ENCODE results near the gene CEP68. TPM values are rescaled to one million over a fixed set of nuclear protein-coding genes. Genes with fewer than 3 reads are reported as not detected.

Gene CEP68
- total RNA-seq, 1 experiment from 2014 or later = 11.2 TPM

DNA sequence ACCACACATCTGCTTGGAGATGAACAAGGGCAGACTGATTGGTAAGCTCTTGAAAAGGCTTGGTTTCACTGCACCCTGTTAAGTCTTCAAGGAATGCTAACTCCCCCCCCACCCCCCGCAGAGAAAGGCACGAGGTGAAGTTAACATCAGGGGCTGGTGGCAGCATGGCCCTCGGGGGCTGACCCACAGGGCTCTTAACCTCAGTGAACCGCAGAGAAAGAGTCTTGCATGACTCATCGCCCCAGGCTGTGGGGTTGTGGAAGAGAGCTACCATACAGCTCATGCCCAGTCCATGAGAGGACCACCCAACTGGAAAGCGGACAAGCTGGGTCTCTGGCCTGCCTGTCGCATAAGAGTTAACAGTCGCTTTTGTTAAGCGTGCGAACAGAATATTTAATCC lies 10.6 kb upstream of the CEP68 start:
- TF ChIP-seq SRF (IDR thresholded peaks at IDR 0.05; ENCODE audit: low read depth) = no peak
- no peak for TF ChIP-seq RAD21 (IDR thresholded peaks at IDR 0.05; ENCODE audit: low read depth)
- TF ChIP-seq TCF7L2 (IDR thresholded peaks at IDR 0.05; ENCODE audit: borderline replicate concordance, extremely low read depth, insufficient read depth, insufficient read length) = no peak
- ATAC-seq (no peak), DNase-seq (ENCODE audit: low read depth, low spot score) (no peak)
- no TSS peak for BruUV-seq (replicated peaks)
- Histone ChIP-seq H3K79me2 (ENCODE audit: insufficient read depth, low read length) (no peaks in the 10 kb centered on the region), H2AFZ (ENCODE audit: low read depth, low read length, poor library complexity, severe bottlenecking) (no peak overlapping the region), H4K20me1 (ENCODE audit: insufficient read depth) (no peaks in the 10 kb centered on the region), H3K27me3 (ENCODE audit: insufficient read depth, low read length) (no peaks in the 10 kb centered on the region), H3K36me3 (ENCODE audit: control insufficient read depth in 1 of 2, insufficient read depth in 2 of 2, low read length in 2 of 2) (no peaks in the 10 kb centered on the region), H3K9me3 (ENCODE audit: control insufficient read depth in 1 of 2, insufficient read depth in 1 of 2, low read depth in 1 of 2, low read length in 2 of 2) (peaks cover 0 to 14% of the 10 kb centered on the region in 2 experiments; a peak in 1 of 4 replicates), H3K9ac (ENCODE audit: low read length) (no peak overlapping the region), H3K9me2 (ENCODE audit: insufficient read depth) (no peaks in the 10 kb centered on the region), H3K4me1 (ENCODE audit: control insufficient read depth in 1 of 2, insufficient read depth in 2 of 2, low read length in 2 of 2) (peaks cover 2 to 4% of the 10 kb centered on the region in 2 experiments; a peak in 2 of 4 replicates), H3K4me2 (ENCODE audit: low read length) (no peak overlapping the region), H3K27ac (ENCODE audit: low read depth, low read length) (no peak overlapping the region), H3K4me3 (replicated peaks in 1 of 2; ENCODE audit: low read depth in 1 of 2, low read length in 2 of 2) (no peak overlapping the region)
- POLR2A ChIA-PET = no interaction called here
- CTCF ChIA-PET = no interaction called here
- intact Hi-C loops (cut with micrococcal nuclease) = no loop called here
- RAD21 ChIA-PET (ENCODE audit: low non-redundant PET in 1 of 2, low total read pairs in 2 of 2, uncharacterized antibody in 2 of 2, unreplicated experiment in 2 of 2) = no interaction called here

DNA sequence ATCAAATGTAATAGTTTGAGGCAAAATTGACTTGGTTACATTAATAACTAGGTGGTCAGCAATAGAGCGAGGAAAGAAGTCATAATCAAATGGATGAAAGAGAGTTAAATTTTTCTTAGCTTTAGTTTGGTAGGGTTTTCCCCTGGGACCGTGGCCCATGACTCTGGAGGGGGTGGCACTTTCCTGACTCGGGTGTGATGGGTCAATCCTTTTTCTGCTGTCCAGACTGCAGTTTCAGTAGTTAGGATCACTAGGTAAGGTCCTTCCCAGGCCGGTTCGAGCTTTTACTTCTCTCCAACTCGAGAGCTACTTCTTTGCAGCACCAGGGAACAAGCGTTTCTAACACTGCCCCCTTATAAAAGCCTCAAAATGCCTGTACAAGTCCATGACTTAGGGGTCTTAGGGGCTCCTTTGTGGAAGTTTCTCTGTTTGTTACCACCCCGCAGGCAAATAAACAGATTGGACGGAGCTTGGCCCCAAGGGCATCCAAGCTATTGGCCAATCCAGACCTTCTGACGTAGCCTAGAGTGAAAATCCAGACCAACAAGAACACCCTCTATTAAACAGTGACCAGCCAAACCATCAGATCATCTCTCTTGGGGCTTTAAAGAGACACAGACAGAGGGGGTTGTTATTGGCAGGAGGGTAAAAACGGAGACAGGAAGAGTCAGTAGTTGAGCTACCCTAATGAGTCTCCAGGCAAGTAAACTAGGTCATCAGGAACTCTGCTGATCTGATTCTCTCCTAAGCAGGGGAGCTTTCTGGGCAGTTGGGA lies 9.4 kb upstream of the CEP68 start:
- peaks cover 2 to 3% of the 10 kb centered on the region in 2 experiments; a peak in 2 of 4 replicates for H3K4me1 ChIP-seq (ENCODE audit: control insufficient read depth in 1 of 2, insufficient read depth in 2 of 2, low read length in 2 of 2)
- H3K79me2 ChIP-seq (ENCODE audit: insufficient read depth, low read length) = no peaks in the 10 kb centered on the region
- no peak overlapping the region for H3K9ac ChIP-seq (ENCODE audit: low read length)
- no TSS peak for BruUV-seq (replicated peaks)
- ChIA-PET RAD21 (ENCODE audit: low non-redundant PET in 1 of 2, low total read pairs in 2 of 2, uncharacterized antibody in 2 of 2, unreplicated experiment in 2 of 2) (no interaction called here), CTCF (no interaction called here), POLR2A (interaction anchor here (1.2 kb wide), 1 partner anchor 9 kb away, joined by 5 read pairs; the partner anchor contains the start of gene CEP68)
- H3K36me3 ChIP-seq (ENCODE audit: control insufficient read depth in 1 of 2, insufficient read depth in 2 of 2, low read length in 2 of 2) = no peaks in the 10 kb centered on the region
- no peak overlapping the region for H3K4me2 ChIP-seq (ENCODE audit: low read length)
- no peaks in the 10 kb centered on the region for H4K20me1 ChIP-seq (ENCODE audit: insufficient read depth)
- DNase-seq (ENCODE audit: low read depth, low spot score) (no peak), ATAC-seq (no peak)
- H3K9me3 ChIP-seq (ENCODE audit: control insufficient read depth in 1 of 2, insufficient read depth in 1 of 2, low read depth in 1 of 2, low read length in 2 of 2) = peaks cover 0 to 14% of the 10 kb centered on the region in 2 experiments; a peak in 1 of 4 replicates
- H2AFZ ChIP-seq (ENCODE audit: low read depth, low read length, poor library complexity, severe bottlenecking) = no peak overlapping the region
- H3K9me2 ChIP-seq (ENCODE audit: insufficient read depth) = no peaks in the 10 kb centered on the region
- no peak overlapping the region for H3K27ac ChIP-seq (ENCODE audit: low read depth, low read length)
- H3K4me3 ChIP-seq (replicated peaks in 1 of 2; ENCODE audit: low read depth in 1 of 2, low read length in 2 of 2) = no peak overlapping the region
- intact Hi-C loops (cut with micrococcal nuclease) = no loop called here
- H3K27me3 ChIP-seq (ENCODE audit: insufficient read depth, low read length) = no peaks in the 10 kb centered on the region
- TF ChIP-seq EZH2 (IDR thresholded peaks at IDR 0.05) (no peak), YY1 (IDR thresholded peaks at IDR 0.05; ENCODE audit: extremely low read depth, insufficient replicate concordance, low read depth, low read length) (no peak), POLR2AphosphoS5 (IDR thresholded peaks at IDR 0.05; ENCODE audit: low read depth, low read length) (no peak), JUND (IDR thresholded peaks at IDR 0.05) (no peak), ELF1 (IDR thresholded peaks at IDR 0.05; ENCODE audit: borderline replicate concordance, low read depth) (no peak), RAD21 (IDR thresholded peaks at IDR 0.05; ENCODE audit: low read depth) (no peak), EGR1 (IDR thresholded peaks at IDR 0.05; ENCODE audit: low read depth) (no peak), SP1 (IDR thresholded peaks at IDR 0.05; ENCODE audit: low read depth) (no peak), POLR2A (IDR thresholded peaks at IDR 0.05; ENCODE audit: borderline replicate concordance, extremely low read depth, insufficient read depth, insufficient read length) (no peak), EZH2phosphoT487 (IDR thresholded peaks at IDR 0.05; ENCODE audit: borderline replicate concordance) (no peak)
- TF ChIP-seq, protein P1, sequence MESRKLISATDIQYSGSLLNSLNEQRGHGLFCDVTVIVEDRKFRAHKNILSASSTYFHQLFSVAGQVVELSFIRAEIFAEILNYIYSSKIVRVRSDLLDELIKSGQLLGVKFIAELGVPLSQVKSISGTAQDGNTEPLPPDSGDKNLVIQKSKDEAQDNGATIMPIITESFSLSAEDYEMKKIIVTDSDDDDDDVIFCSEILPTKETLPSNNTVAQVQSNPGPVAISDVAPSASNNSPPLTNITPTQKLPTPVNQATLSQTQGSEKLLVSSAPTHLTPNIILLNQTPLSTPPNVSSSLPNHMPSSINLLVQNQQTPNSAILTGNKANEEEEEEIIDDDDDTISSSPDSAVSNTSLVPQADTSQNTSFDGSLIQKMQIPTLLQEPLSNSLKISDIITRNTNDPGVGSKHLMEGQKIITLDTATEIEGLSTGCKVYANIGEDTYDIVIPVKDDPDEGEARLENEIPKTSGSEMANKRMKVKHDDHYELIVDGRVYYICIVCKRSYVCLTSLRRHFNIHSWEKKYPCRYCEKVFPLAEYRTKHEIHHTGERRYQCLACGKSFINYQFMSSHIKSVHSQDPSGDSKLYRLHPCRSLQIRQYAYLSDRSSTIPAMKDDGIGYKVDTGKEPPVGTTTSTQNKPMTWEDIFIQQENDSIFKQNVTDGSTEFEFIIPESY (IDR thresholded peaks at IDR 0.05; ENCODE audit: extremely low read depth, insufficient replicate concordance, low read length) = no peak
- TF ChIP-seq, protein P2, sequence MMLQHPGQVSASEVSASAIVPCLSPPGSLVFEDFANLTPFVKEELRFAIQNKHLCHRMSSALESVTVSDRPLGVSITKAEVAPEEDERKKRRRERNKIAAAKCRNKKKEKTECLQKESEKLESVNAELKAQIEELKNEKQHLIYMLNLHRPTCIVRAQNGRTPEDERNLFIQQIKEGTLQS (IDR thresholded peaks at IDR 0.05) = no peak
- TF ChIP-seq, protein P3, sequence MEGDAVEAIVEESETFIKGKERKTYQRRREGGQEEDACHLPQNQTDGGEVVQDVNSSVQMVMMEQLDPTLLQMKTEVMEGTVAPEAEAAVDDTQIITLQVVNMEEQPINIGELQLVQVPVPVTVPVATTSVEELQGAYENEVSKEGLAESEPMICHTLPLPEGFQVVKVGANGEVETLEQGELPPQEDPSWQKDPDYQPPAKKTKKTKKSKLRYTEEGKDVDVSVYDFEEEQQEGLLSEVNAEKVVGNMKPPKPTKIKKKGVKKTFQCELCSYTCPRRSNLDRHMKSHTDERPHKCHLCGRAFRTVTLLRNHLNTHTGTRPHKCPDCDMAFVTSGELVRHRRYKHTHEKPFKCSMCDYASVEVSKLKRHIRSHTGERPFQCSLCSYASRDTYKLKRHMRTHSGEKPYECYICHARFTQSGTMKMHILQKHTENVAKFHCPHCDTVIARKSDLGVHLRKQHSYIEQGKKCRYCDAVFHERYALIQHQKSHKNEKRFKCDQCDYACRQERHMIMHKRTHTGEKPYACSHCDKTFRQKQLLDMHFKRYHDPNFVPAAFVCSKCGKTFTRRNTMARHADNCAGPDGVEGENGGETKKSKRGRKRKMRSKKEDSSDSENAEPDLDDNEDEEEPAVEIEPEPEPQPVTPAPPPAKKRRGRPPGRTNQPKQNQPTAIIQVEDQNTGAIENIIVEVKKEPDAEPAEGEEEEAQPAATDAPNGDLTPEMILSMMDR (IDR thresholded peaks at IDR 0.05 in 2 of 3, conservative IDR thresholded peaks at IDR 0.05 in 1 of 3; ENCODE audit: borderline replicate concordance in 1 of 3, insufficient read depth in 1 of 3, low read depth in 2 of 3, low read length in 2 of 3) = no peak
- TF ChIP-seq, protein P4, sequence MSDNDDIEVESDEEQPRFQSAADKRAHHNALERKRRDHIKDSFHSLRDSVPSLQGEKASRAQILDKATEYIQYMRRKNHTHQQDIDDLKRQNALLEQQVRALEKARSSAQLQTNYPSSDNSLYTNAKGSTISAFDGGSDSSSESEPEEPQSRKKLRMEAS (IDR thresholded peaks at IDR 0.05) = no peak
